Activated CD8-positive, alpha-beta T cell treated with anti-CD3 and anti-CD28 coated beads for 36 hours (primary cell): ENCODE results near the gene DEDD. TPM values are rescaled to one million over a fixed set of nuclear protein-coding genes. Genes with fewer than 3 reads are reported as not detected.
A peak's percentile ranks its signal among the peaks of the same experiment; 100 is the strongest.

Source experiments
- ATAC-seq: fragments of 200-7000 bp; cut with Tn5 transposase; one replicate; pipeline ENCODE4 v1.10.0; 2021; ENCODE audit warnings: mild to moderate bottlenecking, moderate library complexity
- CTCF ChIA-PET: fragments of 350-600 bp; sonication (Branson Sonifier 250); formaldehyde crosslinking; loops from one replicate; lab custom pipeline; 2021; ENCODE audit warnings: antibody characterized with exemption; lab: Charles Lee
- POLR2A ChIA-PET: fragments of 350-600 bp; sonication (Branson Sonifier 250); formaldehyde crosslinking; loops from one replicate; lab custom pipeline; 2021; ENCODE audit warnings: antibody characterized with exemption; lab: Charles Lee
- DNase-seq: peaks from one replicate; pipeline ENCODE4 v3.0.0-alpha.2; 2020
- H3K27ac Mint-ChIP-seq: one replicate; pipeline ENCODE4 v1.8.0; 2021; ENCODE audit warnings: mild to moderate bottlenecking, mixed read lengths
- H3K27me3 Mint-ChIP-seq: one replicate; pipeline ENCODE4 v1.8.0; 2021; ENCODE audit warnings: mixed read lengths
- H3K36me3 Mint-ChIP-seq: one replicate; pipeline ENCODE4 v1.8.0; 2021; ENCODE audit warnings: low read depth, mixed read lengths
- H3K4me1 Mint-ChIP-seq: one replicate; pipeline ENCODE4 v1.8.0; 2021; ENCODE audit warnings: low read depth, mixed read lengths
- H3K4me3 Mint-ChIP-seq: one replicate; pipeline ENCODE4 v1.8.0; 2021; ENCODE audit warnings: mild to moderate bottlenecking, moderate library complexity, mixed read lengths
- H3K9me3 Mint-ChIP-seq: one replicate; pipeline ENCODE4 v1.8.0; 2021; ENCODE audit warnings: mixed read lengths
- CTCF ChIP-seq: fragments of 200-600 bp; IDR thresholded peaks from one replicate; pipeline ENCODE4 v1.8.0; 2022; ENCODE audit warnings: antibody characterized with exemption, mild to moderate bottlenecking
- intact Hi-C: fragments of 100-400 bp; cut with micrococcal nuclease; formaldehyde crosslinking; loops from one replicate; pipeline ENCODE4 v1.10.0; 2022
- total RNA-seq, 2 experiments: library from RNA; stranded (reverse); gene quantifications; one replicate each; pipeline ENCODE4 v1.2.3, GENCODE V29; 2021

The DEDD gene
- total RNA-seq, 2 experiments from 2014 or later = 30.4 to 37.0 TPM

DNA sequence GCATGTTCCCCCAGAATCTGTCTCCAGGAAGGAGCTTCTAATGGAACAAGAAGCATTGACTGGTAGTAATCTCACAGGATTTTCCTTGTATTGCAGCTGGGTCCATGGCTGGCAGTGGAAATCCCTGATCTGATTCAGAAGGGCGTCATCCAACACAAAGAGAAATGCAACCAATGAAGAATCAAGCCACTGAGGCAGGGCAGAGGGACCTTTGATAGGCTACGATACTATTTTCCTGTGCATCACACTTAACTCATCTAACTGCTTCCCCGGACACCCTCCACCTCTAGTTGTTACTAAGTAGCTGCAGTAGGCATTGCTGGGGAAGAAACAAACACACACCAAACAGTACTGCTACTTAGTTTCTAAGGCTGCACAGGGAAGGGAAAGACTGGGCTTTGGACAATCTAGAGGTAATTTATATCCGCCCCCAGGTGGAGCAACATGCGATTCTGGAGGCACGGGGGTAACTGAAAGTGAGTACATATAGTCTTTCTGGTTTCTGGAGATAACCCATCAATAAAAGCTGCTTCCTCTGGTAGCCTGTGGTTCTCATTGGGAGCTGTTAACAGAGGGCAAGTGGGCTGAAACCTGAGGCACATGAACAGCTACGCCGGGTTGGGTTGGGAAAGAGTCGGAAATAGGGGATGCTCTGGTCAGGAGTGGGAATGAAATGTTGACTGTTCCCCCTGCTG lies 26.0 kb upstream of the DEDD start:
- peak overlapping the region; percentile 80 for H3K4me3 Mint-ChIP-seq
- peak overlapping the region; percentile 84 for H3K27ac Mint-ChIP-seq
- ATAC-seq = no peak
- no peak for DNase-seq
- intact Hi-C loops = no loop called here
- H3K4me1 Mint-ChIP-seq = peaks cover 56% of the 10 kb centered on the region
- H3K27me3 Mint-ChIP-seq = no peaks in the 10 kb centered on the region
- no peaks in the 10 kb centered on the region for H3K9me3 Mint-ChIP-seq
- peaks cover 23% of the 10 kb centered on the region for H3K36me3 Mint-ChIP-seq
- POLR2A ChIA-PET = interaction anchor here (0.6 to 2.4 kb wide), 4 partner anchors 8 to 40 kb away, joined by 3 to 15 read pairs (median 6); partner anchors contain the start of gene PPOX
- CTCF ChIA-PET = interaction anchor here (0.9 to 1.7 kb wide), 10 partner anchors 8 to 87 kb away, joined by 3 to 7 read pairs (median 4); partner anchors contain the start of genes NIT1, PFDN2, PPOX and TOMM40L
- TF ChIP-seq CTCF = no peak

- H3K4me1 Mint-ChIP-seq = peaks cover 52% of the 10 kb centered on the region
- no peak overlapping the region for H3K4me3 Mint-ChIP-seq
- H3K27me3 Mint-ChIP-seq = no peaks in the 10 kb centered on the region
- no peak for DNase-seq
- ChIA-PET POLR2A (interaction anchor here (0.6 to 2.4 kb wide), 6 partner anchors 9 to 98 kb away, joined by 3 to 15 read pairs (median 3); partner anchors contain the start of gene PPOX), CTCF (interaction anchor here (0.9 to 1.7 kb wide), 10 partner anchors 8 to 86 kb away, joined by 3 to 7 read pairs (median 4); partner anchors contain the start of genes NIT1, PFDN2, PPOX and TOMM40L)
- intact Hi-C loops = no loop called here
- H3K27ac Mint-ChIP-seq = peak overlapping the region; percentile 9
- no peak for TF ChIP-seq CTCF
- peaks cover 23% of the 10 kb centered on the region for H3K36me3 Mint-ChIP-seq
- no peak for ATAC-seq
- H3K9me3 Mint-ChIP-seq = no peaks in the 10 kb centered on the region
Observed at GRCh38 chr1:161157867-161158266, 25.4 kb upstream of the DEDD start.

GRCh38 chr1:161153682-161154337 lies 21.3 kb upstream of the DEDD start, which contains the start of gene UFC1:
Gene UFC1, plus strand, starts transcription at chr1:161153978. Its CDS starts 20 bp downstream, at chr1:161153998.
- DNase-seq (peak; percentile 90), ATAC-seq (peak; percentile 95)
- peaks cover 19% of the 10 kb centered on the region for H3K4me1 Mint-ChIP-seq
- H3K36me3 Mint-ChIP-seq = peaks cover 12% of the 10 kb centered on the region
- H3K27ac Mint-ChIP-seq = peak within 1 kb of the TSS; percentile 99
- ChIA-PET POLR2A (interaction anchor here (0.6 to 4.1 kb wide), 18 partner anchors 11 to 181 kb away, joined by 3 to 34 read pairs (median 4); partner anchors contain the start of genes ARHGAP30, B4GALT3, DEDD and PPOX), CTCF (interaction anchor here (0.7 to 5.5 kb wide), 6 partner anchors 11 to 317 kb away, joined by 3 to 50 read pairs (median 4); partner anchors contain the start of genes PPOX and TOMM40L)
- TF ChIP-seq CTCF = no peak
- H3K9me3 Mint-ChIP-seq = no peaks in the 10 kb centered on the region
- H3K27me3 Mint-ChIP-seq = no peaks in the 10 kb centered on the region
- H3K4me3 Mint-ChIP-seq = peak within 1 kb of the TSS; percentile 95
- intact Hi-C loops = no loop called here

DNA sequence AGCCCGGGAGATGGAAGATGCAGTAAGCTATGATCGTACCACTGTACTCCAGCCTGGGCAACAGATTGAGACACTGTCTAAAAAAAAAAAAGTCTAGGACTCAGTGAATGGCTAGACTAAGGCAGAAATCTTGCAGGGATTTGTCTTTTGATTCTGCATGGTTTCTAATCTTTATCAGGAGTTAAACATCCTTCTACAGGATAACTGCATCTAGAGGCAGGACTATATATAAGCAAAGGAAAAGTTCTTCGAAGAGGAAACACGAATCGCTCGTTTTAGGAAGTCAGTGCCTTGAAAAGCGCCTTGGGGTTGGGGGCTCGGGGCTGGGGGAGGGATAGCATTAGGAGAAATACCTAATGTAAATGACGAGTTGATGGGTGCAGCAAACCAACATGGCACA lies 20.7 kb upstream of the DEDD start:
- CTCF ChIA-PET = interaction anchor here (0.7 to 5.5 kb wide), 4 partner anchors 12 to 316 kb away, joined by 3 to 50 read pairs (median 3); partner anchors contain the start of genes PPOX and TOMM40L
- intact Hi-C loops = no loop called here
- no peak for DNase-seq
- no peak for TF ChIP-seq CTCF
- Mint-ChIP-seq H3K4me3 (peak overlapping the region; percentile 95), H3K27ac (peak overlapping the region; percentile 99), H3K27me3 (no peaks in the 10 kb centered on the region), H3K4me1 (peaks cover 13% of the 10 kb centered on the region), H3K36me3 (peaks cover 11% of the 10 kb centered on the region), H3K9me3 (no peaks in the 10 kb centered on the region)
- POLR2A ChIA-PET = interaction anchor here (0.6 to 4.1 kb wide), 18 partner anchors 12 to 180 kb away, joined by 3 to 34 read pairs (median 4); partner anchors contain the start of genes ARHGAP30, B4GALT3, DEDD and PPOX
- peak; percentile 7 for ATAC-seq
